GM18873 (cell line): ENCODE measurements around the gene RAB13.
"Not testable (repeated sequence)": the region's sequence is repeated elsewhere in the genome, so short reads cannot be mapped to it uniquely, and the experiment has no call there.

Experiments used
- ATAC-seq: cut with Tn5 transposase; IDR thresholded peaks from one replicate; pipeline ENCODE4 v1.9.1; 2021; ENCODE audit warnings: mild to moderate bottlenecking, moderate library complexity, moderate number of reproducible peaks; ENCODE audit not compliant: unreplicated experiment, low FRiP score

The RAB13 gene

GRCh38 chr1:153985941-153986761 lies at the start of gene RAB13:
TSS of gene RAB13 (minus strand) at chr1:153986339. CDS start at chr1:153986236, 103 bp downstream.
- no peak for ATAC-seq

DNA sequence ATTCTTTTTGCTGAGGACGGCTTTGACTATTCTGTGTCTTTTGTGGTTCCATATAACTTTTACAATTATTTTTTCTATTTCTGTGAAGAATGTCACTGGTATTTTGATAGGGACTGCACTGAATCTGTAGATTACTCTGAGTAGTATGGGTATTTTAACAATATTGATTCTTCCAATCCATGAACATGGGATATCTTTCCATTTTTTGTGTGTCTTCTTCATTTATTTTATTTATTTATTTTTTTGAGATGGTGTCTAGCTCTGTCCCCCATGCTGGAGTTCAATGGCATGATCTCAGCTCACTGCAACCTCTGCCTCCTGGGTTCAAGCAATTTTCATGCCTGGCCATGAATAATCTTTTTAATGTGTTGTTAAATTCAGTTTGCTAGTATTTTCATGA lies 47.6 kb upstream of the RAB13 start:
- ATAC-seq, result not testable (repeated sequence)

DNA sequence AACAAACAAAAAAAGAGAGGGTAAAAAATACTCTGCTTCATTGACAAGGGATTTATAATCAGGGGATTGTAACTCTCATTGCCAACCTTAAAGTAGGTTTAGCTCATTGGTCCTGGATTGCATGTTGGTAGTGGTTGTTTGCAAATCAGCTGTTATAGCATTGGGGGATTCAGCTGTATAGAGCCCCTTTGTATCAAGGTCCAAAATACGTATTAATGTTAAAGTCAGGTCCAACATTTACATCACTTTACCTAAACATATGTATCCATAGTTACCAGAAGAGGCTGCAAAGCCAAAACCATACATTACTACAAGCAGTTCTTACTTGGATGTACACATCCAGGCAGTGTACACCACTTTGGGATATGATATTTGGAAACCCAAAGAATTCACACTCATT lies 33.8 kb upstream of the RAB13 start:
- ATAC-seq, result no peak

DNA sequence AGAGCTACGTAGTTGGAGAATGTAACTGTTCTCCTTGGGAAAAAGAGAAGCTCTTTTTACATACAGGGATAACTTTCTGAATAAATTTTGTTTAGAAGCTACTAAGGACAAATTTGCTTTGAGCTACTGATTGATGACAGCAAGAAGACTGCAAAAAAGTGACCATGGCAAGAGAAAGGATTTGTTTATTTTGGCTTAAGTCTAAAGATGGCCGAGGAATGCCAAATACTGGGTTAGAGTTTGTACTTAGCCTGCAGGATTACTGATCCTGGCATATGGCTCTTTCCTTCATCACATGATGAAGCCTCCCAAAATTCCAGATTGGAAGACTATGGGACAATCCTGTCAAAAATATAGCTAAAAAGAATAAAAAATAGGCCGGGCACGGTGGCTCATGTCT lies 33.1 kb upstream of the RAB13 start:
- no peak for ATAC-seq

DNA sequence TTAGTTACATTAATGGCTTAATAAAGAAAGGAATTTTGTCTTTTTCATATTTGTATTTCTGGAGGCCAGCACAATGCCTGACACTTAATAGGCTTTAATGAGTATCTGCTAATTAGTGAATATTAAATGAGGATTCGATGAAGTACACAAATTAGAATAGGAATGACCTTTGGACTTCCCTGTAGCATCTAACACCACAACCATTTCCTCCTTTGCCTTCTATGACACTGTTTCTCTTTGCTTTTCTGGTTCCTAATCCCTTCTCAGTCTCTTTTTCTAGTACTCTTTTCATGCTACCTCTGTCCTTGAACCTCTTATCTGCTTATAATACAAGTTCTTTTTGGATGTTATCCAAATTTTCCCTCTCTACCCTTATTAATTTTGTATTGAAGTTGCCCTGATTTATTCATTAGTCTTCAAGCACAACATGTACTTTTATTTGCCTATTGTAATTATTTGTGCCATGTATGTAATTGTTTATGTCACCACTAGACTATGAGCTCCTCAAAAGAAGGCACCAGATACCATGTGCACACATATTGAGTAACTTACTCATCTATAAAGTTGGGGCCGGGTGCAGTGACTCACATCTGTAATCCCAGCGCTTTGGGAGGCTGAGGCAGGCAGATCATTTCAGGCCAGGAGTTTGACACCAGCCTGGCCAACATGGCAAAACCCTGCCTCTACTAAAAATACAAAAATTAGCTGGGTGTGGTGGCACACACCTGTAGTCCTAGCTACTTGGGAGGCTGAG lies 28.2 kb upstream of the RAB13 start:
- no peak for ATAC-seq

DNA sequence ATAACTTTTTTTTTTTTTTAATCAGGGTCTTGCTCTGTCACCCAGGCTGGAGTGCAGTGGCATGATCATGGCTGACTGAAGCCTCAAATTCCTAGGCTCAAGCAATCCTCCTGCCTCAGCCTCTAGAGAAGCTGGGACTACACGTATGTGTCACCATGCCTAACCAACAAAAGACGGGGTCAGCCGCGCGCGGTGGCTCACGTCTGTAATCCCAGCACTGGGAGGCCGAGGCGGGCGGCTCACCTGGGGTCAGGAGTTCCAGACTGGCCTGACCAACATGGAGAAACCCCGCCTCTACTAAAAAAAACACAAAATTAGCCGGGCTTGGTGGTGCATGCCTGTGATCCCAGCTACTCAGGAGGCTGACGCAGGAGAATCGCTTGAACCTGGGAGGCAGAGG lies 26.4 kb upstream of the RAB13 start:
- not testable (repeated sequence) for ATAC-seq

GRCh38 chr1:154012129-154012528 lies 26.0 kb upstream of the RAB13 start:
- no peak for ATAC-seq

- no peak for ATAC-seq
Measured at GRCh38 chr1:154006136-154006535, 20.0 kb upstream of the RAB13 start.

GRCh38 chr1:154000420-154000819 lies 14.3 kb upstream of the RAB13 start:
- ATAC-seq, result no peak

DNA sequence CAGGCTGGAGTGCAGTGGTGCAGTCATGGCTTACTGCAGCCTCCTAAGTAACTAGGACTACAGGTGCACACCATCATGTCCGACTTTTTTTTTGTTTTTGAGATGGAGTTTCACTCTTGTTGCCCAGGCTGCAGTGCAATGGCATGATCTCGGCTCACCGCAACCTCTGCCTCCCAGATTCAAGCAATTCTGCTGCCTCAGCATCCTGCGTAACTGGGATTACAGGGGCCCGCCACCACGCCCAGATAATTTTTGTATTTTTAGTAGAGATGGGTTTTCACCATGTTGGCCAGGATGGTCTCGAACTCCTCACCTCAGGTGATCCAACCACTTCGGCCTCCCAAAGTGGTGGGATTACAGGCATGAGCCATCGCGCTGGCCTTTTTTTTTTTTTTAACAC lies 10.7 kb upstream of the RAB13 start:
- ATAC-seq, result not testable (repeated sequence)

GRCh38 chr1:153995640-153996039 lies 9.5 kb upstream of the RAB13 start:
- no peak for ATAC-seq

DNA sequence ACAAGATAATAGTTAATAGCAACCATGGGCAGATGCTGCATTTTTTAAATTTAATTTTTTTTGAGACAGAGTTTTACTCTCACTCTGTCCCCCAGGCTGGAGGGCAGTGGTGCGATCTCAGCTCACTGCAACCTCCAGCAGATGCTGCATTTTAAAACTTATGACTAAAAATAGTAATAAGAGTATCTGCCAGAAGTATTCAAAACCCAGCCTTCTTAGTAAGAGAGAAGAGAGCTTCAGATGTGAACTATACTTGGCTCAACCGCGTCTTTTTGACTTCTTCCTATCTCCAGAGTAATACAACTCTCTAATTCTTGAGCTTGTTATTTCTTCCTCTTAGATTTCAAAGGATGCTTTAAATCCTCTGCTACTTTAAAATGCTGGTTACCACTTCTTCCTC lies 9.1 kb upstream of the RAB13 start:
- no peak for ATAC-seq

DNA sequence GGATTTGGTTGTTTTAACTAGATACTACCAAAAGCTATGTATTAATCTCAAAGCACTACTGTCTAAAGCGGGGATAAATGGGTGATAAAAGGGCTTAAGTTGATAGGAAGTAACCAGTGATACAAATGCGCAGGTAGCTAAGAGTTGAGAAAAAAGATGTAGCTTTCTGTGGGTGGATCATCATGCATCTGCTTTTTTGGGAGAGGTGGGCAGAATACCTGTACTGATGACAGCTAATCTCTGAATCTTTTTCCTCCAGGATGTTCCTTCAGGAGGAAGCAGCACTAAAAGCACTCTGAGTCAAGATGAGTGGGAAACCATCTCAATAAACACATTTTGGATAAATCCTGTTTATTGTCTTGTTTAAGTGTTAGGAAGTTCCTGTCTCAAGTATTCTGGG lies 5.7 kb upstream of the RAB13 start:
- no peak for ATAC-seq

GRCh38 chr1:153991151-153991630 lies 5.1 kb upstream of the RAB13 start:
- no peak for ATAC-seq

DNA sequence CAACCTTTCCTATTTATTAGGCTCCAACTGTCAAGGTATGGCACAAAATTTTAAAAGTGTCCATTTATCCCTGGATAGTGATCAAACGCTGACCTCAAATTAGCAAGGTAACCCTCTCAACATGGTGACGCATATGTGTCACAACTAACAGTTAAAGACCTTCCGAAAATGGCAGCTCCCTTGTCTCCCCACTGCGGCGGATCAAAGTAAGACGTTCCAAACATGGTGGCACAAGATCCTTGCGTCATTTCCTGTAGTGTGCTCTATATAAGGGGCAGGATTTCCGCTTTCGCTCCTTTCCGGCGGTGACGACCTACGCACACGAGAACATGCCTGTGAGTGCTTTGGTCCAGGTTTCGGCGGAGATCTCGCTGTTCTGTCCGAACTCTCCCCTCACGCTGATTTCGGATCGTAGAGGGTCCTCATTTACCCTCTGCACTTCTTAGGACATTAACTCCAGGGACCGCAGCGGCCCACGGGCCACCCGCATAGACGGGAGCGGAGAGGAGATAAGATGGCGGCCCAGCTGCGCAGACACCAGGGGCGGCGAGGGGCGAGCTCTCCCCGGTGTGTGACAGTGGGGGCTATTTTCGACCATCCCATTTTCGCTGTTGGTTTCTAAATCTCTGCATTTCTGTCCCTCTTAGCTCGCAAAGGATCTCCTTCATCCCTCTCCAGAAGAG lies 4.5 kb upstream of the RAB13 start, which contains the start of gene RPS27:
Gene RPS27, plus strand, starts transcription at position 295 of the 683 bp plus-strand sequence. Its CDS starts 35 bp downstream, at position 330.
- ATAC-seq, result peak; percentile 72

GRCh38 chr1:153987621-153988020 lies 1.5 kb upstream of the RAB13 start:
- ATAC-seq, result no peak

- ATAC-seq, result no peak
Measured at GRCh38 chr1:153985341-153985912, 712 bp downstream of the RAB13 start.

GRCh38 chr1:153984123-153984894 lies 1.8 kb downstream of the RAB13 start:
- ATAC-seq, result no peak

DNA sequence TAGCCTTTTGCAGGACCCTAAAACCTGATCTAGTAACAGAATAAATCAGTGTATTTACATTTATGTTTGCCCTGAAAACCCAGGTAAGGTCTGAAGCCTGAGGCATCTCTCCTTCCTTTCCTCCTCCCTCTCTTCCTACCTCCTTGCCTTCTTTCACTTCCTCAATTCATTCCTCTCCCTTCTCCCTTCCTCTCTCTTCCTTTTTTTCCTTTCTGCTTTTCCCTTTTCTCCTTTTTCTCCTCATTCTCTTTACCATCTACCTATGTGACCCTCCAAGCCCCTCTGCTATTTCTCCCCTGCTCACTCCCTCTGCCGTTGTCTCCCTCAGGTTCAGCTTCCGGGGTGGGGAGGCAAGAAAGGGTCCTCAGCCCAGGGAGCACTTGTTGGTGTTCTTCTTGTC lies 4.4 kb downstream of the RAB13 start:
- ATAC-seq, result not testable (repeated sequence)

- ATAC-seq, result not testable (repeated sequence)
Measured at GRCh38 chr1:153979091-153979490, 7.0 kb downstream of the RAB13 start.
